Measurements from ENCODE around the gene DIAPH1.

DNA sequence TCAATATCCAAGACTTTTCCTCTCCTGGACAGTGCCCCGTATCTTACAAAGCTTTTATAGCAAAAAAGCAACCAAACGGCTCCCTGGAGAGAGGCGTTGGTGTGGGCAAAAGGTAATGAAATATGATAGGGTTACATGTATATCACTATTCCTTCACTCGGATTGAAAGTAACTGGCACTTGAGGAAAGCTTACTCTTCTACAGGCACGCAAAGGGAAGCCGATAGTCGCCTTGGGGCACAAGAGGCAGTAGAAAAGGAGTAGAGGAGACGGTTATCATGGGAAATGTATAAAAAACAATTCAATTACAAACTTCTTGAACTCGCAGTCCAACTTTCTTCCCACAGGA is 1.1 kb downstream of the DIAPH1 start:
- TF ChIP-seq, protein P1, sequence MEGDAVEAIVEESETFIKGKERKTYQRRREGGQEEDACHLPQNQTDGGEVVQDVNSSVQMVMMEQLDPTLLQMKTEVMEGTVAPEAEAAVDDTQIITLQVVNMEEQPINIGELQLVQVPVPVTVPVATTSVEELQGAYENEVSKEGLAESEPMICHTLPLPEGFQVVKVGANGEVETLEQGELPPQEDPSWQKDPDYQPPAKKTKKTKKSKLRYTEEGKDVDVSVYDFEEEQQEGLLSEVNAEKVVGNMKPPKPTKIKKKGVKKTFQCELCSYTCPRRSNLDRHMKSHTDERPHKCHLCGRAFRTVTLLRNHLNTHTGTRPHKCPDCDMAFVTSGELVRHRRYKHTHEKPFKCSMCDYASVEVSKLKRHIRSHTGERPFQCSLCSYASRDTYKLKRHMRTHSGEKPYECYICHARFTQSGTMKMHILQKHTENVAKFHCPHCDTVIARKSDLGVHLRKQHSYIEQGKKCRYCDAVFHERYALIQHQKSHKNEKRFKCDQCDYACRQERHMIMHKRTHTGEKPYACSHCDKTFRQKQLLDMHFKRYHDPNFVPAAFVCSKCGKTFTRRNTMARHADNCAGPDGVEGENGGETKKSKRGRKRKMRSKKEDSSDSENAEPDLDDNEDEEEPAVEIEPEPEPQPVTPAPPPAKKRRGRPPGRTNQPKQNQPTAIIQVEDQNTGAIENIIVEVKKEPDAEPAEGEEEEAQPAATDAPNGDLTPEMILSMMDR (IDR thresholded peaks at IDR 0.05; ENCODE audit: low read depth, low read length) = no peak
- TF ChIP-seq MYC (IDR thresholded peaks at IDR 0.05; ENCODE audit: low read depth, low read length) = no peak
